ENCODE results near the gene GAL. TPM values are rescaled to one million over a fixed set of nuclear protein-coding genes. Genes with fewer than 3 reads are reported as not detected.
A peak's percentile ranks its signal among the peaks of the same experiment; 100 is the strongest.

GAL gene
- total RNA-seq, 1 donor from 2014 or later = 0.17 TPM

GRCh38 chr11:68714060-68714856 lies 29.9 kb downstream of the GAL start:
- peak; percentile 13 for DNase-seq

GRCh38 chr11:68715456-68716122 lies 31.2 kb downstream of the GAL start:
- no peak for DNase-seq

- no peak for DNase-seq
Measured at GRCh38 chr11:68721075-68721474, 36.7 kb downstream of the GAL start.

GRCh38 chr11:68722143-68722542 lies 37.8 kb downstream of the GAL start:
- DNase-seq = no peak

- DNase-seq = no peak
Measured at GRCh38 chr11:68724293-68724692, 39.9 kb downstream of the GAL start.

- DNase-seq = peak; percentile 16
Measured at GRCh38 chr11:68727783-68728182, 43.4 kb downstream of the GAL start.

GRCh38 chr11:68734111-68734510 lies 49.8 kb downstream of the GAL start:
- DNase-seq = no peak

- DNase-seq = no peak
Measured at GRCh38 chr11:68735125-68735524, 50.8 kb downstream of the GAL start.

GRCh38 chr11:68735646-68736045 lies 51.3 kb downstream of the GAL start:
- no peak for DNase-seq

Other genes with a start within 250 kb of the GAL start
- gene PPP6R3, start 223.8 kb upstream of the GAL start, total RNA-seq = 171 and 175 TPM in 2 replicates
- 2.4 and 6.0 TPM in 2 replicates for gene TESMIN, start 67.0 kb downstream of the GAL start, total RNA-seq
- gene CPT1A, start 157.4 kb downstream of the GAL start, total RNA-seq = 141 and 197 TPM in 2 replicates
- gene MRPL21, start 219.3 kb downstream of the GAL start, total RNA-seq = 50.5 and 54.7 TPM in 2 replicates
- gene IGHMBP2, start 219.3 kb downstream of the GAL start, total RNA-seq = 12.1 and 20.9 TPM in 2 replicates